Heart left ventricle (tissue), 16 donors: ENCODE data around the gene CFP. TPM values are rescaled to one million over a fixed set of nuclear protein-coding genes. Genes with fewer than 3 reads are reported as not detected.

Experiments used
- ATAC-seq, 4 donors: fragments of 200-7000 bp; cut with Tn5 transposase; one replicate each; pipeline ENCODE4 v1.9.1; 2020 to 2022; ENCODE audit warnings: moderate library complexity in 4 of 4, mild to moderate bottlenecking in 3 of 4, moderate number of reproducible peaks in 1 of 4
- DNase-seq, 5 donors: peaks; one replicate each; pipeline ENCODE4 v3.0.0-alpha.2; 2020
- H3K27ac ChIP-seq, 12 donors: fragments of 200-600 bp; sonication (generic) in 4 of 12; one replicate each; pipeline versions ENCODE4 v1.5.0 to v1.8.0; 2016 to 2022; ENCODE audit warnings: mild to moderate bottlenecking in 2 of 12
- H3K27me3 ChIP-seq, 9 donors: fragments of 200-600 bp; sonication (generic) in 2 of 9; one replicate each; pipeline versions ENCODE4 v1.5.1 to v1.8.0; 2016 to 2022; ENCODE audit warnings: mild to moderate bottlenecking in 3 of 9
- H3K36me3 ChIP-seq, 9 donors: fragments of 200-600 bp; sonication (generic) in 2 of 9; one replicate each; pipeline versions ENCODE4 v1.5.0 to v1.8.0; 2018 to 2022; ENCODE audit warnings: mild to moderate bottlenecking in 2 of 9
- H3K4me1 ChIP-seq, 12 donors: fragments of 200-600 bp; sonication (generic) in 4 of 12; one replicate each; pipeline versions ENCODE4 v1.5.0 to v1.8.0; 2016 to 2022; ENCODE audit warnings: mild to moderate bottlenecking in 3 of 12
- H3K4me3 ChIP-seq, 12 donors: fragments of 200-600 bp; sonication (generic) in 4 of 12; one replicate each; pipeline versions ENCODE4 v1.5.0 to v1.8.0; 2017 to 2022; ENCODE audit warnings: mild to moderate bottlenecking in 9 of 12, moderate library complexity in 4 of 12
- H3K9me3 ChIP-seq, 12 donors: fragments of 200-600 bp; sonication (generic) in 4 of 12; one replicate each; pipeline versions ENCODE4 v1.5.0 to v1.8.0; 2016 to 2022; ENCODE audit warnings: mild to moderate bottlenecking in 1 of 12
- POLR2A ChIP-seq, 2 donors: fragments of 450-650 bp; IDR thresholded peaks; one replicate each; pipeline ENCODE4 v1.6.1; 2017; ENCODE audit warnings: antibody characterized with exemption in 2 of 2, mild to moderate bottlenecking in 2 of 2, moderate library complexity in 2 of 2
- WGBS, 4 donors: extraction: QIAGEN DNeasy Blood & Tissue Kit in 2 of 4; methylation state at CpG; one replicate each; pipeline versions ENCODE4 v1.1.5 to v1.1.7; 2013 to 2018; 5-methylcytosine and 5-hydroxymethylcytosine counted together
- intact Hi-C, 10 donors: fragments of 100-400 bp; cut with DNase I; formaldehyde crosslinking; loops; one replicate each; pipeline versions ENCODE4 v1.11.1 to v1.14.2; 2022
- polyA plus RNA-seq, 2 donors: library from polyadenylated mRNA; stranded (reverse); fragments of 200-250 nt; gene quantifications; one replicate each; pipeline ENCODE4 v1.2.3, GENCODE V29; 2013
- total RNA-seq, 9 donors: library from RNA; depleted of rRNA in 2 of 9; stranded (reverse); fragments of >200 nt in 2 of 9; fragmentation: NEBNext Ultra II Directional in 3 of 9; extraction: Animal tissue kit (Norgen Biotek cat#: 25700) in 3 of 9; gene quantifications; one replicate each; pipeline versions ENCODE4 v1.1.0 to v1.2.4, GENCODE V29; 2016 to 2023
- TF ChIP-seq, protein P1 (sequence below), 12 donors: fragments of 200-600 bp; sonication (generic) in 4 of 12; IDR thresholded peaks; one replicate each; pipeline versions ENCODE4 v1.5.0 to v1.8.0; 2018 to 2022; ENCODE audit warnings: antibody characterized with exemption in 12 of 12, mild to moderate bottlenecking in 5 of 12
- donor health status: ischemic (EF 13 %, LVEDD 7.1; RV severe dilation, severe dysfunction).
- donor health status: healthy with polysubstance abuse.
- donor health status: DM: no; HTN: yes; CAD: no.
- donor health status: DM: no; HTN: no; CAD: no.
- donor health status: ischemic (EF 25% LVEDD 6.9; RV normal size, moderate dysfunction).
- donor health status: ischemic (EF 25% LVEDD 5.7; RV mildly dilated, moderate dysfunction).
- donor health status: healthy.
- donor health status: DM: yes; HTN: yes; CAD: no.
- donor health status: ischemic (EF 35%, LVEDD 5.7; RV mildly dilated, moderate dysfunction).
- donor health status: nonischemic (EF 11% LVEDD 7.7; RV severe dilation, severe dysfunction).
- donor health status: DM: yes; HTN: yes; CAD: no.
- donor health status: PGD.
- donor health status: ischemic (EF 29% LVEDD 5.4; RV normal size, mild dysfunction).
- donor health status: nonischemic (EF 23%, LVEDD 6.1; RV moderate dilation, normal function).

CFP gene
- total and polyA plus RNA-seq, 11 donors: 0.98 to 24.7 (median 1.8) TPM

DNA sequence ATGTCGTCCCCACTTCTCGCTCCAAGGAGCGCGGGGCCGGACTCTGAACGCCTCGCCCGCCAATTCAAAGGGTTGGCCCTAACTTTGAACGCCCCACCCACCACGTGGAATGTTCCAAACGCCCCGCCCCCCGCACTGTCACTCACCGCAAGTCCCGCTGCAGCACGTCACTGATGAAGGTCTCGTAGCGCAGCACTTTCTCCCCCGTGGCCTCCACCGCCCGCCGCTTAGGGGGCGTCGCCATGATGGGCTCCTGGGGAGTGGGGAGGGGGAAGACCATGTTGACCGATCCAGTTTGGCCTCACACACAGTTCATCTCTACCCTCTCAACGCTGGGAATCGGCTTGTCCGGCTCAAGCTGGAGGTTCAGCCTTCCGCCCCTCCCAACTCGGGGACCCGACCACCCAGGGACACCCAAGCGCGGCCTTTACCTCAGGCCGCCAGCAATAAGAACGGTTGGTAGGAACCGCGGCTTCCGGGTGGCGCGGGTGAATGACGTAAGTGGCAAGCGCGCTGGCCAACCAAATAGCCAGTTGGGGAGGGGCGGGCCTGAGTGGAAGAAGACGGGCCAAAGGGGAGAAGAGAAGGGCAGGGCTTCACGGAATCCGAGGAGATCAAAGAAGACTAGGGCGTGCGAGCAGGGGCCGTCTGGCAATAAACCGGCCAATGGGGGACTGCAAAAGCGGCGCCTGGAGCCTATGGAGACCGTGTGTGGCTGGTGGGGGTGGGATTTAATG, 29.1 kb upstream of the CFP start, which contains the start of gene UXT:
UXT (minus strand) TSS at position 497 of the 737 bp plus-strand sequence; CDS start at position 244, 253 bp downstream.
- Histone ChIP-seq H3K27ac (peak within 1 kb of the TSS; percentile 88 to 97 (median 90)), H3K9me3 (no peaks in the 10 kb centered on the region), H3K4me1 (peaks cover 0 to 13% (median 3%) of the 10 kb centered on the region in 12 donors), H3K4me3 (peak within 1 kb of the TSS; percentile 24 to 80 (median 66)), H3K27me3 (no peaks in the 10 kb centered on the region), H3K36me3 (peaks cover 0 to 35% (median 22%) of the 10 kb centered on the region in 9 donors)
- WGBS, 4 donors: 0 to 39% (median 19%) methylated on average over 48 to 54 of the region's 54 CpGs
- TF ChIP-seq POLR2A (IDR thresholded peaks at IDR 0.05): peak in 1 of 2 donors; percentile 69
- TF ChIP-seq, protein P1, sequence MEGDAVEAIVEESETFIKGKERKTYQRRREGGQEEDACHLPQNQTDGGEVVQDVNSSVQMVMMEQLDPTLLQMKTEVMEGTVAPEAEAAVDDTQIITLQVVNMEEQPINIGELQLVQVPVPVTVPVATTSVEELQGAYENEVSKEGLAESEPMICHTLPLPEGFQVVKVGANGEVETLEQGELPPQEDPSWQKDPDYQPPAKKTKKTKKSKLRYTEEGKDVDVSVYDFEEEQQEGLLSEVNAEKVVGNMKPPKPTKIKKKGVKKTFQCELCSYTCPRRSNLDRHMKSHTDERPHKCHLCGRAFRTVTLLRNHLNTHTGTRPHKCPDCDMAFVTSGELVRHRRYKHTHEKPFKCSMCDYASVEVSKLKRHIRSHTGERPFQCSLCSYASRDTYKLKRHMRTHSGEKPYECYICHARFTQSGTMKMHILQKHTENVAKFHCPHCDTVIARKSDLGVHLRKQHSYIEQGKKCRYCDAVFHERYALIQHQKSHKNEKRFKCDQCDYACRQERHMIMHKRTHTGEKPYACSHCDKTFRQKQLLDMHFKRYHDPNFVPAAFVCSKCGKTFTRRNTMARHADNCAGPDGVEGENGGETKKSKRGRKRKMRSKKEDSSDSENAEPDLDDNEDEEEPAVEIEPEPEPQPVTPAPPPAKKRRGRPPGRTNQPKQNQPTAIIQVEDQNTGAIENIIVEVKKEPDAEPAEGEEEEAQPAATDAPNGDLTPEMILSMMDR (IDR thresholded peaks at IDR 0.05): no peak
- DNase-seq (peak; percentile 90 to 93 (median 93)), ATAC-seq (peak; percentile 93 to 95 (median 94))
- intact Hi-C loops: loop anchor here in 6 of 10 donors (5.0 to 10.0 kb wide), 4 partner anchors 176 to 464 kb away; partner anchors contain the start of genes UBA1 (in 2 of the 6) and ZNF81 (in 2 of the 6)

DNA sequence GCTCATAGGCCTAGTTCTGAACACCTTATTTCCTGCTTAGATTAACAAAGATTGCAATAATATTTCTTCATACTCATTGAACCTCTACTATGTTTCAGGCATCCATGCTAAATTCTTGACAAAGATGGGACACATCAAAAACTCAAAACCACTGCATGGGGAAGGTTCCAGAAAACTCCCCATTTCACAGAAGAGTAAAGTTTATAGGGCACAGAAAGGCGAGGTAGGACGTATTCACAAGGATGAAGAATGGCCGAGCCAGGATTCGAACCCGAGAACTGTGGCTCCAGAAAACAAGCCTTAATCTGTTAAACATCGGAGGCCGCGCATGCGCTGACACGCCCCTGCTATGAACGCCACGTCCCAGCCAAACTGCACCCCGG, 28.6 kb upstream of the CFP start:
- peaks cover 0 to 41% (median 26%) of the 10 kb centered on the region in 9 donors for H3K36me3 ChIP-seq
- peak overlapping the region in 11 of 12 donors; percentile 88 to 97 (median 91) for H3K27ac ChIP-seq
- H3K4me1 ChIP-seq: peaks cover 0 to 13% (median 3%) of the 10 kb centered on the region in 12 donors
- DNase-seq (no peak), ATAC-seq (no peak)
- 2 to 46% (median 22%) methylated on average over 13 of the region's 13 CpGs for WGBS, 4 donors
- H3K27me3 ChIP-seq: no peaks in the 10 kb centered on the region
- H3K9me3 ChIP-seq: no peaks in the 10 kb centered on the region
- TF ChIP-seq, protein P1 (IDR thresholded peaks at IDR 0.05): no peak
- no peak for TF ChIP-seq POLR2A (IDR thresholded peaks at IDR 0.05)
- intact Hi-C loops: loop anchor here in 6 of 10 donors (5.0 to 10.0 kb wide), 4 partner anchors 177 to 463 kb away; partner anchors contain the start of genes UBA1 (in 2 of the 6) and ZNF81 (in 2 of the 6)
- peak overlapping the region; percentile 24 to 80 (median 66) for H3K4me3 ChIP-seq

DNA sequence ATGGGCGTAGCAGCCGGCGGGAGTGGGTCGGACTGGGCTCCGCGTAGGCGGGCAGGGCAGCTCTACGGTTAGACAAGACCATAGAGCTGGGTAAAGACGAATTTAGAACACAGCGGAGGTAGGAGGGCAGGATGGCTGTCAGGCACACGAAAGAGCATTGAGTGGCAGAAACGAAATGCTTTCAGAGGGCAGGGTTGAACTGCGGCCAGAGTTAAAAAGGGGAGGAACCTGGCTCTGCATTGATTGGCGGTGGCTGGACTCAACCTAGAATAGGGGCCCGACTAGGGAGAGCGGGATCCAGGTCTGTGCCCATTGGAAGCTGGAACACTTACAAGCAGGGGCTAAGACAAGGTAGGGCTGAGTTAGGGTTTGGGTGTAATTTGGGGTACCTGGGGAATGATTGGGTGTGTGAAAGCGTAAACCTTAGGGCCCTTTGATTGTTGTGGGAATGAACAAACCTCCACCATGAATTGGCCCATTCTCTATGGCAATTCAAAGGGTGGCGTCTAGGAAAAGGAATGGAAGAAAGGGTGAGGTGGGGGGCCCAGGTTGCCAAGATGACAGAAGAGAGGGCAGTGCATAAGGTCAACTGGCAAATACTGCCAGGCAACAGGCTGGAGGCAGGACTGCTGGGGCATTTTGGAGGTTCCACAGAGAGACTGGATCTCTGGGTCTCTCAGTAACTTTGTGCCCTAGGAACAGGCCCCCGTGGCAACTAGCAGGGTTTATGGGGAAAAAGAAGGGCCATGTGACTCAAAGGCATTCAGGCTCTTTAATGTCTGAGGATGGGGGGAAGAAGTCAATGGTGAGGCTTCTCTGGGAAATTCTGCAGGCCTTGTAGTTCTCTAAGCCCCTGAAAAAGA, 21.5 kb upstream of the CFP start:
- peaks cover 0 to 4% (median 0%) of the 10 kb centered on the region in 9 donors for H3K27me3 ChIP-seq
- 12 to 61% (median 32%) methylated on average over 19 of the region's 19 CpGs for WGBS, 4 donors
- H3K4me1 ChIP-seq: peaks cover 0 to 17% (median 6%) of the 10 kb centered on the region in 12 donors
- peaks cover 0 to 36% (median 19%) of the 10 kb centered on the region in 9 donors for H3K36me3 ChIP-seq
- H3K4me3 ChIP-seq: peak overlapping the region in 10 of 12 donors; percentile 22 to 90 (median 67)
- H3K27ac ChIP-seq: peak overlapping the region; percentile 26 to 93 (median 74)
- TF ChIP-seq POLR2A (IDR thresholded peaks at IDR 0.05): peak in 1 of 2 donors; percentile 52
- TF ChIP-seq, protein P1 (IDR thresholded peaks at IDR 0.05): no peak
- DNase-seq (no peak), ATAC-seq (peak in 1 of 4 donors; percentile 14)
- no peaks in the 10 kb centered on the region for H3K9me3 ChIP-seq
- intact Hi-C loops: loop anchor here in 6 of 10 donors (5.0 to 10.0 kb wide), 4 partner anchors 184 to 459 kb away; partner anchors contain the start of genes UBA1 (in 3 of the 6) and ZNF81 (in 1 of the 6)
